Rectal smooth muscle tissue (tissue), 1 donor: ENCODE results near the gene ZNF280D.

ENCODE experiments used
- H3K27ac ChIP-seq: one replicate; pipeline ENCODE4 v1.7.0; 2013; ENCODE audit warnings: low read depth, low read length, inconsistent platforms
- H3K27me3 ChIP-seq: one replicate; pipeline ENCODE4 v1.7.0; 2013; ENCODE audit warnings: low read length; ENCODE audit not compliant: control insufficient read depth, insufficient read depth
- H3K36me3 ChIP-seq: one replicate; pipeline ENCODE4 v1.7.0; 2013; ENCODE audit warnings: low read length; ENCODE audit not compliant: control insufficient read depth, insufficient read depth
- H3K4me1 ChIP-seq: one replicate; pipeline ENCODE4 v1.7.0; 2013; ENCODE audit warnings: low read length; ENCODE audit not compliant: control insufficient read depth, insufficient read depth
- H3K4me3 ChIP-seq: one replicate; pipeline ENCODE4 v1.7.0; 2013; ENCODE audit warnings: low read length
- H3K9ac ChIP-seq: one replicate; pipeline ENCODE4 v1.7.0; 2013; ENCODE audit warnings: low read length

Gene ZNF280D

DNA sequence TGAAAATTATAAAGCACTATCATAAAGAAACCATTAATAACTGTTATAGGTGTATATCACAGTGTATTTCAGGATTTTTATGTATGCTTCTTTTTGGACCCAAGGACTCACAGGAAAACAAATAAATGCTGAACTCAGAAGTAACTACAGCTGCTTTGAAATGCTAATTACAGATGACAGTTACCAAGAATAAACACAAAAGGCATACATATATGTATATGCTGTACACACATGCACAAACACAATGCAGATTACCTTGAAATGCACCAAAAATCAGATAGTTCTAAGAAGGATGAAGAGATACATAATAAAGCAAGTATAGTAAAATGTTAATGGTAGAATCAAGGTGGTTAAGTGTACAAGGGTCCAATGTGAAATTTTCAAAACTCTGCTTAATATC lies 52.2 kb downstream of the ZNF280D start:
- no peak overlapping the region for H3K4me3 ChIP-seq
- H3K27me3 ChIP-seq = no peaks in the 10 kb centered on the region
- no peak overlapping the region for H3K27ac ChIP-seq
- H3K4me1 ChIP-seq = no peaks in the 10 kb centered on the region
- H3K9ac ChIP-seq = no peak overlapping the region
- peaks cover 3% of the 10 kb centered on the region for H3K36me3 ChIP-seq

DNA sequence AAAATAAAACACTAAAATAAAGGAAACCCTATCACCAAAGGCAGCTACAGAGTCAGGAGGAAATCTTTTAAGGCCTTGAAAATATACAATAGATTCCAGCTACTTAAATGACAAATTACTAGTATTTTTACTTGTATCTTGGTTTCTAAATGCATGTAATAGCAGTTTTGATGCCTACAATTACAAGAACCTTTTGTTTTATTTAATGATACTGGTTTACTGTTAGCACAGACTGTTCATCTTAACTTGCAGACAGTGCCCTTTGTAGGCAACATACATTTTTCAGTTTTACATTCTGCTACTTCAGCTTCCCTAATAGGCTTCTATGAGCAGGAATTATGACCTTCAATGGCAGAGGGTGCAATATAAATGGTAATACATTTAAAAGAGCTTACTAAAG lies 54.1 kb downstream of the ZNF280D start:
- H3K27me3 ChIP-seq = no peaks in the 10 kb centered on the region
- H3K9ac ChIP-seq = no peak overlapping the region
- H3K4me1 ChIP-seq = no peaks in the 10 kb centered on the region
- H3K27ac ChIP-seq = no peak overlapping the region
- peaks cover 3% of the 10 kb centered on the region for H3K36me3 ChIP-seq
- no peak overlapping the region for H3K4me3 ChIP-seq

GRCh38 chr15:56678571-56678970 lies 54.7 kb downstream of the ZNF280D start:
- no peak overlapping the region for H3K27ac ChIP-seq
- no peak overlapping the region for H3K9ac ChIP-seq
- H3K4me3 ChIP-seq = no peak overlapping the region
- H3K27me3 ChIP-seq = no peaks in the 10 kb centered on the region
- no peaks in the 10 kb centered on the region for H3K4me1 ChIP-seq
- H3K36me3 ChIP-seq = peaks cover 3% of the 10 kb centered on the region

- H3K4me1 ChIP-seq = no peaks in the 10 kb centered on the region
- H3K27ac ChIP-seq = no peak overlapping the region
- H3K4me3 ChIP-seq = no peak overlapping the region
- H3K27me3 ChIP-seq = no peaks in the 10 kb centered on the region
- no peak overlapping the region for H3K9ac ChIP-seq
- H3K36me3 ChIP-seq = peaks cover 3% of the 10 kb centered on the region
Observed at GRCh38 chr15:56677271-56677670, 56.0 kb downstream of the ZNF280D start.

DNA sequence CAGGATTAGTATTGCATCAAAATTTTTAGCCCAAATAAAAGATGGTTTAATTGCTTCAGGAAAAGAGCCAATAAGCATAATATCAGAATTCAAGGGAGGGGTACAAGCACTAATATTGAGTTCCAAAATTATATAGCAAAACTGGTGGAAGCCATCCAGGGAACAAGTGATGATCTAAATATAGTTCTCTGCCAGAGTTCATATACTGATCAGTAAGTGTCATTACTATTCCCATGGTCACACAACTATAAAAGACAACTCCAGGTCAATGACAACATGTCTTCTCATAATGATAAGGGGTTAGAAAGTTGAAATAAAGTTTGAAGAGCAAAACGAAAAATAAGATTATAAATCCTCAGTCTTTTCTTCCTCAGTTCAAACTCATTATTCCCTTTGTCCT lies 57.4 kb downstream of the ZNF280D start:
- Histone ChIP-seq H3K9ac (no peak overlapping the region), H3K27me3 (no peaks in the 10 kb centered on the region), H3K4me3 (no peak overlapping the region), H3K27ac (no peak overlapping the region), H3K4me1 (no peaks in the 10 kb centered on the region), H3K36me3 (peaks cover 3% of the 10 kb centered on the region)

DNA sequence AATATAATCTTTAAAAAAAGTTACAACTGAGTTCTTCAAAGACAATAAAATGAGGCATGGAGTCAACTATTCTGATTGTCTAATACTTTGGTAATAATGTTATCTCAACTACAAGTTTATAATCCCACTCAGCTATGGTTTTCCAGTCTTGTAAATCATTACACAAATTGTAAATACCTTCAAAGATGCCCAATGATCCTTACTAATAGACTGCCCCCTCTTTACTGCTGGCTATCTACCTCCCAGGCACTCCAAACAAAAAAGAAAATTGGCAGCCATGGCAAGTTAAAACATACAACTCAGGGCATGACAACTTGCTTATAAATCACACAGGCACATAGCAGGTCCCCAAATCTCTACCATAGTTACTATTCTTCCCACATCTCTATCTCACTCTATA lies 58.5 kb downstream of the ZNF280D start:
- Histone ChIP-seq H3K9ac (no peak overlapping the region), H3K27me3 (no peaks in the 10 kb centered on the region), H3K36me3 (peaks cover 3% of the 10 kb centered on the region), H3K27ac (no peak overlapping the region), H3K4me1 (no peaks in the 10 kb centered on the region), H3K4me3 (no peak overlapping the region)

- Histone ChIP-seq H3K9ac (no peak overlapping the region), H3K36me3 (peaks cover 3% of the 10 kb centered on the region), H3K4me3 (no peak overlapping the region), H3K27me3 (no peaks in the 10 kb centered on the region), H3K4me1 (no peaks in the 10 kb centered on the region), H3K27ac (no peak overlapping the region)
Observed at GRCh38 chr15:56672721-56673120, 60.6 kb downstream of the ZNF280D start.

DNA sequence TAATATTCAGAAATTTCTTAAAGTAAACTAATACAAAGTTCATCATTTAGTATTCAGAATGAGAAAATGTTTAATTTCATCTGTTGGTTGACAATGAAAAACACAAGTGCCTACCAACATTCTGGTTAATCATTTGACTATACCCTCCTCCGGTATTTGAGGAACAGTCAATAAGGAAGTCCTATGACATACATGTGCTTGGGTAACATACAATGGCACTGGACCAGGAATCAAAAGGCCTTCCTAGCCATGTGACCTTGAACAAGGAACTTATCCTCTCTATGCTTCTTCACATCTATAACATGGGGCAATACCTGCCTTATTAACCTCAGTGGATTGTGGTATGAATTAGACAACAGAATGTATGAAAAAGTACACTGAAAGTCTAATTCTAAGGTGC lies 65.8 kb downstream of the ZNF280D start:
- no peak overlapping the region for H3K9ac ChIP-seq
- no peak overlapping the region for H3K4me3 ChIP-seq
- H3K27ac ChIP-seq = no peak overlapping the region
- no peaks in the 10 kb centered on the region for H3K27me3 ChIP-seq
- no peaks in the 10 kb centered on the region for H3K36me3 ChIP-seq
- no peaks in the 10 kb centered on the region for H3K4me1 ChIP-seq

DNA sequence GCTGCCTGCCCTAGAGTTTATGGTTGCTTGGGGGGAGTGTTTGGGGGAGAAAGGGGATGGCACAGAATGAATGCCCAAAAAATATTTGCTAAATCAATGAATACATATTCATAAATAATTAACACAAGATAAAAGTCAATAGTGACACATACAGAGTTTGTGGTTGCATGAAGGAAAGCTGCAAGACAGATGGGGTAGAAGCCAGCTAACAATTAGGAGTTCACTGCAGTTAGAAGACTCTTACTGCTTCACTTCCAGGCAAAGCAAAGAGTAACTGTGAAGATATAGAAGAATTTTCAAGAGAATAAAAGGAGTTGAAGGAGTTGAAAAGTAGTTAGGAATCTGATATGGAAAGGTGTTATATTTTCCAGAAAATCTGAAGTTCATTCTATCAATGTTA lies 72.4 kb downstream of the ZNF280D start:
- no peaks in the 10 kb centered on the region for H3K27me3 ChIP-seq
- H3K4me1 ChIP-seq = no peaks in the 10 kb centered on the region
- H3K4me3 ChIP-seq = no peak overlapping the region
- peaks cover 2% of the 10 kb centered on the region for H3K36me3 ChIP-seq
- H3K9ac ChIP-seq = no peak overlapping the region
- no peak overlapping the region for H3K27ac ChIP-seq

GRCh38 chr15:56659197-56659596 lies 74.1 kb downstream of the ZNF280D start:
- H3K9ac ChIP-seq = no peak overlapping the region
- H3K4me1 ChIP-seq = no peaks in the 10 kb centered on the region
- H3K36me3 ChIP-seq = peaks cover 2% of the 10 kb centered on the region
- no peaks in the 10 kb centered on the region for H3K27me3 ChIP-seq
- no peak overlapping the region for H3K4me3 ChIP-seq
- no peak overlapping the region for H3K27ac ChIP-seq

DNA sequence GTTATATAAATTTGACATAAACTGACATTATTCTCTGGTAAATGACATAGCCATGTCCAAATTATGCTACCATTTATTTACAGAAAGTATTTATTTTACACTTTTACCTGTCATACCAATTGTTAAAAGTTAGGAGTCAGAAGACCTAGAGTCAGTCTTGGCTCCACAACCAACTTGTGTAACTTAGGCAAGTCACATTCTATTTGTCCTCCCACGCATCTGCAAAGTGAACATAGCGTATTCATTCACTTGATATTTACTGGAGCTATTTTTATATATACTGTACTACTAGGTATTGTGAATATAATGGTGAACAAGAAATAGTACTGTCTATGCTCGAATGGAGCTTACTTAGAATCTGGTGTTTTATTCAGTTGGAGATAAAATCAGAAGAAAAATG lies 78.7 kb downstream of the ZNF280D start:
- Histone ChIP-seq H3K36me3 (peaks cover 3% of the 10 kb centered on the region), H3K27ac (no peak overlapping the region), H3K4me3 (no peak overlapping the region), H3K9ac (no peak overlapping the region), H3K27me3 (no peaks in the 10 kb centered on the region), H3K4me1 (no peaks in the 10 kb centered on the region)

DNA sequence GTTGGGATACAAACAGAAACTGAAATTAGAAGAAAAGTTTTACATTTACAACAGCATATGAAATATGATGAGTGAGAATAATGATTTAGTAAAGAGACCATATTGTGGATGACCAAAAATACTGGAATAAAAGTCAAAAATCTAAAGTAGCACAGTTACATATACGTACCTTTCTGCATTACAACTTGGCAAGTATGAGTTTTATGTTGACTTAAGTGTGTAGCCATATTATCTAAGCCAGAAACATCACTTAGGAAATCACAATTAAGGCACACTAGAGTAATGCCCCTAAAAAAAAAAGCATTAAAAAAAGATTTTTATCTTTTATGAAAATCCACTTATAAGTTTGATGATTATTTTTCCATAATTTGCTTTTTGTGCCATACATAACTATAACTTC lies 79.1 kb downstream of the ZNF280D start:
- peaks cover 3% of the 10 kb centered on the region for H3K36me3 ChIP-seq

DNA sequence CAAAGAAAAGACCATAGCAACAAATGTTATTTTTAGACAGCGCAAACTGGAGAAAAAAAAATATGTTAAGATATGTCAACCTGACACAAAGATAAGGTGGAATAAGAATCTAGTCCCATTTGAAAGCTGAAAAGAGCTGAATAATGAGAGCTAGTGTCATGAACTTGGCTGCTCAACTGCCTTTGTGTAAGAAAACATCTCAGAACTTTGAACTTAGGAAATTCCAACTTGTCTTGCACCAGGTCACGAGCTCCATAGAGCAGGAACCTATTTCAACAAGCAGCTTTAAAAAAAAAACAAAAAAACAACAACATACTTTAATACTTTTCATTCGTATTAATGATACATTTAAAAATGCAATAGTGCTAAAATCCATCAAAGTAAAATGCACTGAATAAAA lies 79.5 kb downstream of the ZNF280D start:
- Histone ChIP-seq H3K4me1 (no peaks in the 10 kb centered on the region), H3K27me3 (no peaks in the 10 kb centered on the region), H3K36me3 (peaks cover 3% of the 10 kb centered on the region), H3K4me3 (no peak overlapping the region), H3K9ac (no peak overlapping the region), H3K27ac (no peak overlapping the region)

More for the DNA sequence above, 79.1 kb downstream of the ZNF280D start:
- Histone ChIP-seq H3K9ac (no peak overlapping the region), H3K27ac (no peak overlapping the region), H3K27me3 (no peaks in the 10 kb centered on the region), H3K4me1 (no peaks in the 10 kb centered on the region), H3K4me3 (no peak overlapping the region)
